CD4-positive, alpha-beta T cell treated with Interferon gamma for 1 hour (primary cell): ENCODE results near the gene AP5B1.

Source experiments
- DNase-seq: peaks from one replicate; pipeline ENCODE4 v3.0.0-alpha.2; 2020

AP5B1 gene

GRCh38 chr11:65798882-65799281, 18.1 kb upstream of the AP5B1 start:
- DNase-seq = no peak

- DNase-seq = no peak
These were observed 16.9 kb upstream of the AP5B1 start for GRCh38 chr11:65797711-65798110.

GRCh38 chr11:65796726-65797601, 16.2 kb upstream of the AP5B1 start:
- no peak for DNase-seq

- no peak for DNase-seq
These were observed 14.1 kb upstream of the AP5B1 start for GRCh38 chr11:65794570-65795510.

- no peak for DNase-seq
These were observed 13.0 kb upstream of the AP5B1 start for GRCh38 chr11:65793625-65794400.

GRCh38 chr11:65793144-65793581, 12.4 kb upstream of the AP5B1 start:
- DNase-seq = no peak

- no peak for DNase-seq
These were observed 11.7 kb upstream of the AP5B1 start for GRCh38 chr11:65792456-65792855.

GRCh38 chr11:65791719-65792213, 11.0 kb upstream of the AP5B1 start:
- DNase-seq = no peak

DNA sequence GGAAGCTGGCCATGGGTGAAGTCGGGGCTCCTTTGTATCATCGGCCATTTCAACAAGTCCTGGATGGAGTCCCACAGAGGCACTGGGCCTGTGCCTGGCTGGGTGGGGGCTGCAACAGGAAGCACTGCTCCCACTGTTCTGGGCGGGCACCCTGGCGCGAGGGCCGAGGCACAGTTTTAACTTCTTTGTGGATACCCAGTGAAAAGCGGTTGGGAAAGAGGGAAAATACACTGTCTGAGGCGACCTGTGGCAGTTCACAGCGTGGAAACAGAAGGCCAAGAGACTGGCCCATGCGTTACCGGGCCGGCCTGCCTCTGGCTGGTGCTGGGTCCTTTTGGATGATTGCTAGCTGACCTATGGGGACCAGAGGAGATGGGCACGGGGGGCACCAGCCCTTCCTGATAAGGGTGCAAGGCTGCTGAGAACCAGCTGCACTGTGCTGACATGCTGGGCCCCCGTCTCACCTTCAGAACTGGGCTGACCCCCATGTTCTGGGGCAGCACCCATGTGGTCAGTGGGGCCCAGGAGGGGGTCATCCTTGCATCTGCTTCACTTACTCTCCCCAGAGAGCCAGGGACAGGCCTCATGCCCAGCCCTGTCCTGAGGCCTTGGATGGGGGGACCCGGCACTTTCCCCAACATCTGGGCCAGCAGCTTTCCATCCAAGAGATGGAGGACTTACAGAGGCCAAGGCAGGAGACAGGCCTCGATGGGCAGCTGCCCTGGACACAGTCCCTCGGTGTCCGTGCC, 10.3 kb upstream of the AP5B1 start:
- DNase-seq = no peak

GRCh38 chr11:65790104-65790901, 9.5 kb upstream of the AP5B1 start:
- no peak for DNase-seq

GRCh38 chr11:65789230-65790103, 8.7 kb upstream of the AP5B1 start:
- no peak for DNase-seq

GRCh38 chr11:65788821-65789220, 8.0 kb upstream of the AP5B1 start:
- no peak for DNase-seq

DNA sequence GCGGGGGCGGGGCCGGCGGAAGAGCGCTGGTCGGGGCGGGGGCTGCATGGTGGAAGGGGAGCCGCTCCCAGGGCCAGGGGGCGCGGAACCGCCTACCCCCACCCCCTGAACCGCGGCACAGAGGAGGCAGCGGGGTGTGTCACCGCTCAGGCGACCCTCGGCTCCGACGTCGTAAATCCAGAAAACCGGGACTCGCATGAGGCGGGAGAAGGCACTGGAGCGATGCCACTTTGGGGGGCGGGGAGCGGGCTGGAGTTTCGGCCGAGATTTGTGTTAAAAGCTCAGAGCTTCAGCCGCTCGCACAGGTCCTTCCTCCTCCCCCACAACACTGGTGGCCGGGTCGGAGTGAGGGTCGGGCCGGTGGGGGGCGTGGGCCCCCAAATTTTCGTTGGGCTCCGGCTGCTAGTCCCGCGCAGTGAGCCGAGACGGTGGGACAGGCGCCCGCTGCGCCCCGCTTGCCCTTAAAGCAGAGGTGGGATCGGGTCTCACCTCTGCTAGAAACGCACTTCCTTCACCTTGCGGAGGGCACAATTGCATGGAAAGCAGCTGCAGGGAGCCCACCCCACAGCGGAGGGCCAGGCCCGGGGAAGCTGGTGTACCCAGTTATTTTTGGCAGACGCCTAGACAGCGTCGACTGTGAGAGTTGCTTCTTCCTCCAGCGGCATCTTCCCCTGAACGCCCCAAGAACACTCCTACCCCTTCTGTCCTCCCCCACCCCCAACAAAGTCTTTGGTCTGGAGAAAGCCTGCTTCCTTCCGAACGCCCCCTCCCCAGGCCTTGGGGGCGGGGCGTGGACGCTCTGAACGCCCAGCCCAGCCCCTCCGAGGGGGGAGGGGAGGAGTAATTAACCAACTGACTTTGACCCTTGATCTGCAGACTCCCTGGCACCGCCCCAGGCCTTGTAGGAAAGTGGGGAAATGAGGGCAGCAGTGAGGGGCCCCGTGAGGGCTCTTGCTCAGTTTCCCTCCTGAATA, 7.2 kb upstream of the AP5B1 start:
- no peak for DNase-seq

GRCh38 chr11:65786786-65787636, 6.2 kb upstream of the AP5B1 start, which contains the start of gene OVOL1:
Gene OVOL1 (plus strand): TSS chr11:65787063. CDS start chr11:65787374, 311 bp downstream.
- peak; percentile 26 for DNase-seq

DNA sequence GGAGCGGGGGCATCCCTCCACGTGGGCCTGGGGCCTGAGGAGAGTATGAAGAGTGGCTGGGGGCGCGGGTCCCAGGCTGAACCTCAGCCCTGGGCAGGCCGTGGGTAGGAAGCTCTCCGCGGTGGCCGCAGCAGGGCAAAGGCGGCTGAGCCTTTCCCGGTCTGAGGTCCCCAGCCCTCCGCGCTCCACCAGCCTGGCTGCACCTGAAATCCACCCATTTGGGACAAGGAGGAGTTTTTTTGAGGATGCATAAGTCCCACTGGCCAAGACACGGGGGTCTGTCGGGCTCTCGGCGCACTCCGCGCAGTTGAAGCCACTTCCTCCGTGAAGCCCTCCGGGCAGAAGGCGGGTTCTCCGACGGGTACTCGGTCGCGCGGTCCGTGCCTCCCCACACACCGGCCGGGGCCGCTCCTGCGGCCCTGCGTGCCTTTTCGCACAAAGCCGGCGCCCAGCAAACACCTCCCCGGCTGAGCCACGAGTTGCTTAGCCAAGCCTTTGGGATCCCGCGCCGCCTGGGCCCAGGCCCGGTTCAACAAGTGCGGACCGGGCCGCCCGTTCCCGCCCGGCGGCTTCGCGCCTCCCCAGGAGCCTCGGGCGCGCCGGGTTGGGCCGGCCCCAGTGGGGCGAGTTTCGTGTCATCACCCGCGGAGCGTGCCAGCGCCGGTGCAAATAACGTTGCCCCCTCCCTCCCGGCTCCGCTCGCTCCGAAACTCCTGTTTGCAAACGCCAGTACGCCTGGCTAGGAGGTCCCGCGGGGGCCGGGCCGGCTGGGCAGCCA, 5.4 kb upstream of the AP5B1 start:
- DNase-seq = no peak

DNA sequence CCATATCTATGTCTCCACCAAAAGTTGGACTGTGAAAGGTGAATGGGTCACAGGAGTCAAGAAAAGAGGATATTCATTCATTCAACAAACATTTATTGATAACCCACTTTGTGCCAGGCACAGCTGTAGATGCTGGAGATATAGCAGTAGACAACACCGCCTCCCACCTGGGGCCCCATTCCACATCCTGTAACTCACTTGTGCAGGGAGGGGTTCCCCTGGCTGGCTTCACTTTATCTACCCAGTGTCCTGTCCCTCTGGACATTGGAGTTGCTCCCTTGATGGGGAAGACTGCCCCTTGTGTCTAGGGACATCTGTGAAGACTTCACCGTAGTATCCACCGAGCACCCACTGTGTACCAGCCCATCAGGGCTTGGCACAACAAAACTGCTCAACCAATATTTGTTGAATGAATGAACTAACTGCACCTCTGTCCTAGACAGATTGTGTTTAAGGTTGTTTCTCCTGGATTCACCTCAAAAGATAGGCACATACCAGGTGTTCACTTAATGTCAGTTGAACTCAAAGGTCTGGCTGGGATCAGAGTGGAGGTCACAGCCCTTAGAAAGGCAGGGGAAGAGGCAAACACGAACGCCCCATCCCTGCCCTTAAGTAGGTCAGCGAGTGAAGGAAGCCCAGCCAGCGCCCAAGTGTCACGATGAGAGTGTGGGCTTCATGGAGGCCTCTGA, 4.7 kb upstream of the AP5B1 start:
- DNase-seq = no peak
